CD4-positive, alpha-beta T cell treated with Interferon alpha-2 for 1 hour (primary cell): ENCODE data around the gene EXOC3L2.
A peak's percentile ranks its signal among the peaks of the same experiment; 100 is the strongest.

Source experiments
- DNase-seq, 2 donors: peaks; one replicate each; pipeline ENCODE4 v3.0.0-alpha.2; 2020 to 2022

EXOC3L2 gene

DNA sequence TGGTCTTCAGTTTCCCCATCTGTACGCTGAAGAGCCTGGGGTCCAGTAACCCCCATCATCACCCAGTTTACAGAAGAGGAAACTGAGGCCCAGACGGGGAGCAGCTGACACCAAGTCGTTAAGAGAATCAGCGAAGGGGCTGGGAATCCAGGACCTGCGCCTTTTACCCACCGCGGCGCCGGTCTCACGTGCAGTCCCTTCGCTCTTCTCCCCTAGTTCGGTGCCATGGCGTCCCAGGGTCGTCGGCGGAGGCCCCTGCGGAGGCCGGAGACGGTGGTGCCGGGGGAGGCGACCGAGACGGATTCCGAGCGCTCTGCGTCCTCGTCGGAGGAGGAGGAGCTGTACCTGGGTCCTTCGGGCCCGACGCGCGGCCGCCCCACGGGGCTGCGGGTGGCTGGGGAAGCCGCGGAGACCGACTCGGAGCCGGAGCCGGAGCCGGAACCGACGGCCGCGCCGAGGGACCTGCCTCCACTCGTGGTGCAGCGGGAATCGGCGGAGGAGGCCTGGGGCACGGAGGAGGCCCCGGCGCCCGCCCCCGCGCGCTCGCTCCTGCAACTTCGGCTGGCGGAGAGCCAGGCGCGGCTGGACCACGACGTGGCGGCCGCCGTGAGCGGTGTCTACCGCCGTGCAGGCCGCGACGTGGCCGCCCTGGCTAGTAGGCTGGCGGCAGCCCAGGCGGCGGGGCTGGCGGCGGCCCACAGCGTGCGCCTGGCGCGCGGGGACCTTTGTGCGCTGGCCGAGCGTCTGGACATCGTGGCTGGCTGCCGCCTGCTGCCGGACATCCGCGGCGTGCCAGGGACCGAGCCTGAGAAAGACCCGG is 65.9 kb downstream of the EXOC3L2 start:
- DNase-seq, result peak in 1 of 2 donors; percentile 34

DNA sequence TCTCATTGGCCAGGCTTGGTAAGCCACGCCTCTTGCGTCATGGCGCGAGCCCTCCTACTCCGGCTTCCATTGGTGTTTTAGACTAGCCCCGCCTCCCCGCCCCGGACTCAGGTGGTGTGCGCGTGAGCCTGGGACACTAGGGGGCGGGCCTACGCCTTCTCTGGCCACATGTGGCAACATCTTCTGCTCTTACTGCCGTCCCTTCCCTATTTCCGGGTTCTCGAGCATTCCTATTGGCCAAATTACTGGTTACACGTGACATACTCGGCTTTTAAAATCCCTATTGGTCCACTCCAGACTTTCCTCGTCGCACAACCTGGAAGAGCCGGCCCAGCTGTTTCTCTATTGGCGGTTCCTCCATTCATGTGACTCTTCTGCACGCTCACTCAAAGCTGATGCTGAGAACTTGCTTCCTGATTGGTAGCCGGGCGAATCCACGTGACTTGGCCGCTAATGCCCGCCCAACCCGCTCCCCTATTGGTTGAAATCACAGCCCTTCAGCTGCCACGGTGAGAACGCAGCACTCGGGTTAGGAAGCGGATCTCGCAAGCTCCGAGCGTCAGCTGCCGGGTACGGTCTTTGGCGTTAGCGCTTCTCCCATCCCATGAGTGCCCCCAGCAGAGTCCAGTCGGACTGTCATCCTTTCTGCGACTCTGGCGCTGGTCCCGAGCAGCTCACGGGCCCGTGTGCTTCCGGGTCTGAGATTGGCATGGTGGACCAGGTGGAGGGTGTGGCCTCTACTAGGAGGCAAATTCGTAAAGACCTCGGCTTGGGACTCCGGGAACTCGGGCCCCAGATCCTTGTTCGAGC is 66.7 kb downstream of the EXOC3L2 start, which contains the start of gene BLOC1S3:
Gene BLOC1S3, plus strand, starts transcription at position 523 of the 810 bp plus-strand sequence. CDS start 513 bp downstream, outside the sequence.
- DNase-seq, result peak; percentile 100

- DNase-seq, result no peak
Measured at GRCh38 chr19:45177817-45178261, 67.4 kb downstream of the EXOC3L2 start, which contains the start of gene TRAPPC6A. Gene TRAPPC6A (minus strand): TSS chr19:45178237. CDS start chr19:45178218, 19 bp downstream.

DNA sequence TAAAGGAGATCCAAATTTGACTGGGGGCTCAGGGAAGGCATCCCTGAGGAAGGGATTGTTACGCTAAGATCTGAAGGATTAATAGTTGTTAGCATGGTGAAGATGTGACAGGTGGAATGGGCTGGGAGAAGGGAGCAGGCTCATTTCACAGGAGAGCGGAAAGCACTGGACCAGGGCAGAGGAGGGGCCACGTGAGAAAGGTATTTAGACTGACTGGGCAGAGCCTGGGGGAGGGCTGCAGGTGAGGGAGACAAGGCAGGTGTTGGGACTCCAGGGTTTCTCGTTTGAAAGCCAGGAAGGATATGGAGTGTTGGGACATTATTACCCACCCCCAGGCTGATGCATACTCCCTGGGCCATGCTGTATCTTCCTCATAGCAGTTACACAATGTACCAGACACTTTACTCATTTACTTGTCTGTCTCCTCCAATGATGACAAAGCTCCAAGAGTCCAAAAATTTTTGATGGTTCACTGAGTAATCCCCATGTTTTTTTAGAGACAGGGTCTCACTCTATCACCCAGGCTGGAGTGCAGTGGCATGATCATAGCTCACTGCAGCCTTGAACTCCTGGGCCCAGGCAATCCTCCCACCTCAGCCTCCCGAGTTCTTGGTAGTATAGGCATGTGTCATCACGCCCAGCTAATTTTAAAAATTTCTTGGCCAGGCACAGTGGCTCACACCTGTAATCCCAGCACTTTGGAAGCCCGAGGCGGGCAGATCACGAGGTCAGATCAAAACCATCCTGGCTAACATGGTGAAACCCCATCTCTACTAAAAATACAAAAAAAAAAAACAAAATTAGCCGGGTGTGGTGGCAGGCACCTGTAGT is 69.5 kb downstream of the EXOC3L2 start:
- no peak for DNase-seq

GRCh38 chr19:45173816-45174215 is 71.4 kb downstream of the EXOC3L2 start:
- DNase-seq, result no peak

- DNase-seq, result no peak
Measured at GRCh38 chr19:45172611-45173208, 72.5 kb downstream of the EXOC3L2 start.

DNA sequence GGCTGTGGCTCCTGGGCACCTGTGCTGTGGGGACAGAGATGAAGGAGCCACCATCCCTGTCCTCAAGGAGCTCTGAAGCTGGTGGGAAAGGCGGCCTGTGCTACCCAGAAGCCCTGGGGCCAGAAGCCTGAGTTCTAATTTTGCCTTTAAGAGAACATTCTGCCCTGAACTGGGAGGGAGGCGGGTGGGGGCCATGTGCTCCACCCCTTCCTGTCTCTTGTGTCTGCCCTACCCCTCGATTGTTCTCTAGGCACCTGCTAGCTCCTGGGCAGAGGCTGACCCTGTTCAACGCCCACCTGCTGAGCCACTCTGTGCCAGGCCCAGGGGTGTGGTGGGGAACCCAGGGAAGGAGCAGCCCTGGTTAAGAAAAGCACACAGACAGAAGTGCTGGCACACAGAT is 73.0 kb downstream of the EXOC3L2 start:
- DNase-seq, result peak in 1 of 2 donors; percentile 54

- DNase-seq, result peak; percentile 63 to 84
Measured at GRCh38 chr19:45171211-45171623, 74.0 kb downstream of the EXOC3L2 start.

GRCh38 chr19:45170146-45171106 is 74.8 kb downstream of the EXOC3L2 start:
- no peak for DNase-seq

DNA sequence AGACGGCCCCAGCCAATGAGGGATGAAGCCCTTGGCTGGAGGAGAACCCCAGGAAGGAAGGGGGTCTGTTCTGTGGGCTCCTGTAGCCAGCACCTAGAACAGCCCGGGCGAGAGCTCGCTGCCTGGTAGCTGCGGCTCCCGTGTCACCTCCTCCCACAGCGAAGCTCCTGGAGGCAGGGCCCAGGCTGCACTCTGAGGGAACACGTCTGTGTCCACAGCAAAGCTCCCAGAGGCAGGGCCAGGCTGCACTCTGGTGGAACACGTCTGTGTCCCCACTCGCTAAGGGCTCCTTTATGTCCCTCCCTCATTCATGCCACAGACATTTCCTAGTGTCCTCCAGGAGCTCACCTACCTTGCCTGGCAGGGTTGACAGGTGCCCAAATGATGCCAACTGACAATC is 75.6 kb downstream of the EXOC3L2 start:
- DNase-seq, result no peak

- DNase-seq, result peak in 1 of 2 donors; percentile 18
Measured at GRCh38 chr19:45168767-45169351, 76.3 kb downstream of the EXOC3L2 start.

DNA sequence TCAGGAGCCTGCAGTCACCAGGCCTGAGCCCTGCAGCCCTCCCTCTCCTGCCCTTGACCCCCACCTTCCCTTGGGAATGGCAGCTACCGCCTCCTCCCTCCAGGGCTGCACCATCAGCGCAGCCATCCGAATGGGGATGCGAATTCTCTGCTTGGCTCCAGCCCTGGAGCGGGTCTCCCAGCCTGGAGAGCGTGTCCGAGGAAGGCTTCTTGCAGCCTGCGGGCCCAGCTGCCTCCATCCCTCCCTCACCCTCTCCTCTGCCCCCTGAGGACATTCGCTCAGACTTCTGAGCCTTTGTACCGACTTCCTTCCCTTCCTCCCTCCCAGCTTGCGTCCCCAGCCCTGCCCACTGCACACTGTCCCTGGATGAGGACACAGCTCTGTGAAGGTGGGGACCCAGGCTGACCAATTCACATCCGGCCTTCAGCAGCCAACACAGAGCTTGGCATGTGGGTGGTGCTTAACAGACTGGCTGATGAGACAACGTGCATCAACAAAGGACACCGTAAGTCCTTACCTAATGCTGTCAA is 78.4 kb downstream of the EXOC3L2 start:
- no peak for DNase-seq

- peak; percentile 49 to 68 for DNase-seq
Measured at GRCh38 chr19:45164577-45165335, 80.5 kb downstream of the EXOC3L2 start.

DNA sequence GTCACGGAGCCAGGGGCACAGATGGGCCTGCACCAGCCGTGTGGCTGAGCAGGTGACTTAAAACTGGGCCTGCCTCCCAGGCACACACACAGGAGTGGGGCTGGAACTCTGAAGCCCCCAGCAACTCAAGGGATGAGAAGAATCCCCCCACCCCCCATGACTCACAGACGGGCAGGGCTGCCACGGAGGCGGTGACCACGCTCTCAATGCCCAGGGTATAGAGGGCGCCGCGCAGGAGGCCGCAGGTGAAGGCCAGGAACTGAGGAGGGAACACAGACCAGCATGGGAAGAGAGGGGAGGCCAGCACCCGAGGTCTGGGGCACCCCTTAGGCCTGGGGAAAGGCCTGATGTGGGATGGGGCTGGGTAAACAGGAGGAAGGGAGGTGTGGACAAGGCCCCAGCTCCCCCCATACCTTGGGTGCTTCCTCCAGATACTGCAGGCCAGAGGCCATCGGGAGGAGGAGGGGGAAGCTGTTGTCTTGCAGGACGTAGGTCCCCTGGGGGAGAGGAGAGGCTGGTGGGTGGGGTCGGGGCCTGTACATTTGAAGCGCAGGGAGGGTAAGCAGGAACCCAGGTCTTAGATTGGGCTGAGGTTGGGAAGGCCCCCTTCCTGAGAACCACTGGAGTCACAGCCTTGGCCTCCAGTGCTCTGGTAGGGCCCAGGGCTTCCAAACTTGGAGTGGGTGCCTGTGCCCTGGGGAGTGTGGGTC is 81.3 kb downstream of the EXOC3L2 start:
- DNase-seq, result no peak

GRCh38 chr19:45163156-45163555 is 82.1 kb downstream of the EXOC3L2 start:
- no peak for DNase-seq

DNA sequence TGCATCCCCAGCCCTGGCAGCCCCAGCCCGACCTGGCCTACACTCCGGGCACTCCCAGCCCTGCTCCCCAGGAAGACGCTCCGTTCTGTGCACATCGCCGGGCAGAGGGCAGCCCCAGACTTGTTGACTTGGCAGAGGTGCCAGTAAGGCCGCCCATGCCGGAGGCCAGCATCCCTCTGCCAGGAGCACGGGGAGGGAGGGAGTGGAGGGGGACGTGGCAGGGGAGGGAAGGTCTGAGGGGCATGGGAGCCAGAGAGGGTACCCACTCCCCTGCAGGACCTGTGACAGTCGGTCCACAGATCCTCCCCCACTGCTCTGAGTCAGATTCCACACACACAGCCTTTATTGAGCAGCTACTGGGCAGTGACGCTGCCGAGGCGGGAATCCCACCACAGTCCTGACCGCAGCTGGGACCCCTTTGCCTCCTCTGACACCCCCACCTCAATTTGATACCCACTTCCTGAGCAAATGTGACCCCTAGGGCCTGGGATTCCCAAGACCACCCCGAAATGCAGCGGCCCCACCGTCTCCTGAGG is 82.5 kb downstream of the EXOC3L2 start:
- DNase-seq, result no peak
